ENCODE results near the gene CTPS2.

DNA sequence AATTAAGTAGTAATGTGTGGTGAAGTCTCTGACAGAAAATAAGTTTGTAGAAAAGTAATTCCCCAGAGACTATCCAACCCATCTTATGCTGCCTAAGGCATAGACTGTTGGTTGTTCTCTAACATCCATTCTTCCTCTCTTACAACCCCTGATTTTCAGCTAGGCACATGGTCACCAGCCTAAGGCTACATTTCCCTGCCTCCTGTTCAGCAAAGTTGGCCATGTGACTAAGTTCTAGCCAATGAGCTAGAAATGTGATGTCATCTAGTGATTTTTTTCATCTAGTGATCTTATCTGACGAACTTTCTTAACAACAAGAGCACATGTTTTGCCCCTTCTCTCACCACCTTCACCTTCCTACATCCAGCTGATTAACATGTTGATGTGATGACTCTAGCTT is 164.8 kb downstream of the CTPS2 start:
- no peak for TF ChIP-seq CTCF (IDR thresholded peaks at IDR 0.05; ENCODE audit: extremely low read depth in 1 of 2, insufficient read depth in 1 of 2, low read depth in 1 of 2, low read length in 2 of 2)
- no peak for TF ChIP-seq JUN (IDR thresholded peaks at IDR 0.05; ENCODE audit: borderline replicate concordance, insufficient read depth, insufficient read length, low read depth)
- TF ChIP-seq EZH2 (IDR thresholded peaks at IDR 0.05; ENCODE audit: borderline replicate concordance, low read depth, low read length, severe bottlenecking): no peak
- no peak for TF ChIP-seq POLR2AphosphoS5 (IDR thresholded peaks at IDR 0.05; ENCODE audit: insufficient read depth, low read depth, low read length)
- no peak for TF ChIP-seq POLR2A (IDR thresholded peaks at IDR 0.05; ENCODE audit: low read depth, low read length)
- no peak for TF ChIP-seq MYC (IDR thresholded peaks at IDR 0.05; ENCODE audit: low read depth, low read length)
- TF ChIP-seq FOS (IDR thresholded peaks at IDR 0.05; ENCODE audit: borderline replicate concordance, insufficient read depth, low read length): no peak
- TF ChIP-seq, protein P1, sequence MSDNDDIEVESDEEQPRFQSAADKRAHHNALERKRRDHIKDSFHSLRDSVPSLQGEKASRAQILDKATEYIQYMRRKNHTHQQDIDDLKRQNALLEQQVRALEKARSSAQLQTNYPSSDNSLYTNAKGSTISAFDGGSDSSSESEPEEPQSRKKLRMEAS (IDR thresholded peaks at IDR 0.05; ENCODE audit: insufficient read depth, insufficient read length): no peak
- TF ChIP-seq GATA2 (IDR thresholded peaks at IDR 0.05; ENCODE audit: insufficient read depth, insufficient read length, low read depth, low read length): no peak

All from endothelial cell of umbilical vein (primary cell).